ENCODE data around the gene SEPTIN10. TPM values are rescaled to one million over a fixed set of nuclear protein-coding genes. Genes with fewer than 3 reads are reported as not detected.

Gene SEPTIN10
- total and polyA plus RNA-seq, 2 of the 8 experiments (the other 6 are each of a cell fraction or from before 2014, with no cell fraction given) = 23.7 to 101 TPM

- H2BK120ac ChIP-seq (replicated peaks; ENCODE audit: low read depth, low read length) = no peak overlapping the region
- no peaks in the 10 kb centered on the region for H3K9me3 ChIP-seq (ENCODE audit: insufficient read depth in 2 of 2, low read depth in 1 of 2, low read length in 1 of 2)
- no peak overlapping the region for H3K23ac ChIP-seq (ENCODE audit: insufficient read length)
- CTCF ChIA-PET (ENCODE audit: partially characterized antibody) = interaction anchor here (0.8 to 7.9 kb wide), 4 partner anchors 11 to 18 kb away, joined by 3 to 67 read pairs (median 3); no protein-coding TSS in a partner anchor
- peaks cover 2% of the 10 kb centered on the region; the same call in 1 of the 2 replicates for H3K23me2 ChIP-seq (ENCODE audit: low read depth, low read length)
- no peak overlapping the region for H3K4ac ChIP-seq (replicated peaks; ENCODE audit: insufficient read length, low read depth, low read length)
- H3K56ac ChIP-seq (replicated peaks; ENCODE audit: insufficient read length, low read depth, low read length) = no peak overlapping the region
- no peak for DNase-seq (ENCODE audit: low read depth in 1 of 2, low spot score in 2 of 2)
- H3K27me3 ChIP-seq (replicated peaks in 1 of 4; ENCODE audit: control insufficient read depth in 3 of 4, extremely low read depth in 1 of 4, insufficient read depth in 3 of 4, low read length in 3 of 4) = no peaks in the 10 kb centered on the region
- WGBS, 2 experiments (ENCODE audit: extremely low coverage in 1 of 2, insufficient coverage in 1 of 2, insufficient read length in 1 of 2, insufficient replicate concordance in 2 of 2, low coverage in 1 of 2, low lambda C conversion rate in 2 of 2, missing lambda C conversion rate in 1 of 2) = 89% methylated on average over 21 of the region's 21 CpGs; no CpG with 5 or more reads in 1 of the 2 experiments
- no peak overlapping the region for H2AK5ac ChIP-seq (ENCODE audit: low read depth, low read length)
- H3K36me3 ChIP-seq (ENCODE audit: control insufficient read depth in 2 of 4, insufficient read depth in 4 of 4, low read length in 3 of 4) = no peaks in the 10 kb centered on the region
- H2AFZ ChIP-seq (ENCODE audit: low read length) = no peak overlapping the region
- H2BK15ac ChIP-seq (ENCODE audit: low read length) = no peak overlapping the region
- no peaks in the 10 kb centered on the region for H4K20me1 ChIP-seq (replicated peaks in 1 of 2; ENCODE audit: control insufficient read depth in 1 of 2, insufficient read depth in 2 of 2, low read length in 2 of 2)
- no peak overlapping the region for H3K14ac ChIP-seq (ENCODE audit: insufficient read length)
- H2BK5ac ChIP-seq (ENCODE audit: low read depth, low read length) = no peak overlapping the region
- no peak overlapping the region for H3K18ac ChIP-seq (ENCODE audit: extremely low read depth, low read length)
- H4K8ac ChIP-seq (ENCODE audit: extremely low read depth, insufficient read depth, low read length) = no peak overlapping the region
- POLR2A ChIA-PET (ENCODE audit: partially characterized antibody) = no interaction called here
- no peak for FAIRE-seq
- H4K5ac ChIP-seq (ENCODE audit: insufficient read length, low read depth, low read length) = no peak overlapping the region
- H3K79me1 ChIP-seq (ENCODE audit: low read depth, low read length) = no peaks in the 10 kb centered on the region
- TF ChIP-seq JUN (IDR thresholded peaks at IDR 0.05; ENCODE audit: low read depth, low read length) = no peak
- TF ChIP-seq TEAD4 (IDR thresholded peaks at IDR 0.05; ENCODE audit: low read depth, low read length) = no peak
- H4K91ac ChIP-seq (replicated peaks; ENCODE audit: insufficient read length, low read length) = no peak overlapping the region
- no peaks in the 10 kb centered on the region for H3K4me1 ChIP-seq (replicated peaks in 1 of 4; ENCODE audit: control insufficient read depth in 3 of 4, insufficient read depth in 4 of 4, low read length in 3 of 4)
- H2BK12ac ChIP-seq (ENCODE audit: low read depth, low read length) = no peak overlapping the region
- no peak overlapping the region for H3K27ac ChIP-seq (ENCODE audit: low read depth, low read length)
- no peak overlapping the region for H3K4me3 ChIP-seq (ENCODE audit: extremely low read depth in 1 of 4, insufficient read depth in 2 of 4, low read depth in 3 of 4, low read length in 4 of 4)
- H3K79me2 ChIP-seq (ENCODE audit: control insufficient read depth in 1 of 2, insufficient read depth in 2 of 2, low read length in 2 of 2) = no peaks in the 10 kb centered on the region
- H3K4me2 ChIP-seq (ENCODE audit: insufficient read depth in 1 of 2, low read depth in 2 of 2, low read length in 2 of 2) = no peak overlapping the region
- H2BK20ac ChIP-seq (ENCODE audit: low read length) = no peak overlapping the region
- H3K9ac ChIP-seq (replicated peaks in 1 of 4; ENCODE audit: extremely low read depth in 1 of 4, low read depth in 3 of 4, low read length in 3 of 4) = no peak overlapping the region
Observed at GRCh38 chr2:109528811-109529501, 84.8 kb downstream of the SEPTIN10 start.

Data from H1 (cell line).